Activated T-helper 1 cell treated with anti-CD3 and anti-CD28 coated beads, Interleukin-12 subunit alpha, Interleukin-12 subunit beta, Interleukin-2, Interleukin-4 antibody, amounts not matched to agents 30 ng/mL and 10 ng/mL and 1 ng/mL, durations not matched to agents 14 hours and 24 hours and 36 hours (primary cell): ENCODE measurements around the gene JMJD1C. TPM values are rescaled to one million over a fixed set of nuclear protein-coding genes. Genes with fewer than 3 reads are reported as not detected.

Experiments used
- DNase-seq: peaks from one replicate; pipeline ENCODE4 v3.0.0; 2021; ENCODE audit warnings: low spot score
- H3K27ac Mint-ChIP-seq: one replicate; pipeline ENCODE4 v1.8.0; 2021; ENCODE audit warnings: mild to moderate bottlenecking, mixed read lengths
- H3K27me3 Mint-ChIP-seq: one replicate; pipeline ENCODE4 v1.8.0; 2022; ENCODE audit warnings: mild to moderate bottlenecking, moderate library complexity, mixed read lengths; ENCODE audit not compliant: insufficient read depth
- H3K36me3 Mint-ChIP-seq: one replicate; pipeline ENCODE4 v1.8.0; 2021; ENCODE audit warnings: low read depth, mixed read lengths
- H3K4me1 Mint-ChIP-seq: one replicate; pipeline ENCODE4 v1.8.0; 2021; ENCODE audit warnings: low read depth, mixed read lengths
- H3K4me3 Mint-ChIP-seq: one replicate; pipeline ENCODE4 v1.8.0; 2021; ENCODE audit warnings: mild to moderate bottlenecking, moderate library complexity, mixed read lengths
- H3K9me3 Mint-ChIP-seq: one replicate; pipeline ENCODE4 v1.8.0; 2021; ENCODE audit warnings: mixed read lengths
- intact Hi-C: fragments of 100-400 bp; cut with micrococcal nuclease; formaldehyde crosslinking; loops from one replicate; pipeline ENCODE4 v1.15.1; 2024
- total RNA-seq: library from RNA; stranded (reverse); gene quantifications from 2 replicates; pipeline ENCODE4 v1.2.3, GENCODE V29; 2022

The JMJD1C gene
- total RNA-seq, 1 donor from 2014 or later: 48.0 TPM

- no peak overlapping the region for H3K4me3 Mint-ChIP-seq
- H3K36me3 Mint-ChIP-seq: peaks cover 24% of the 10 kb centered on the region
- intact Hi-C loops: no loop called here
- peaks cover 58% of the 10 kb centered on the region for H3K4me1 Mint-ChIP-seq
- no peaks in the 10 kb centered on the region for H3K27me3 Mint-ChIP-seq
- DNase-seq: no peak
- no peaks in the 10 kb centered on the region for H3K9me3 Mint-ChIP-seq
- no peak overlapping the region for H3K27ac Mint-ChIP-seq
Observed at GRCh38 chr10:63260103-63260859, 205.5 kb downstream of the JMJD1C start.

- no peak for DNase-seq
- no peak overlapping the region for H3K27ac Mint-ChIP-seq
- intact Hi-C loops: no loop called here
- H3K9me3 Mint-ChIP-seq: no peaks in the 10 kb centered on the region
- peaks cover 25% of the 10 kb centered on the region for H3K36me3 Mint-ChIP-seq
- no peaks in the 10 kb centered on the region for H3K27me3 Mint-ChIP-seq
- no peak overlapping the region for H3K4me3 Mint-ChIP-seq
- peaks cover 56% of the 10 kb centered on the region for H3K4me1 Mint-ChIP-seq
Observed at GRCh38 chr10:63258920-63259678, 206.7 kb downstream of the JMJD1C start.

- intact Hi-C loops: no loop called here
- Mint-ChIP-seq H3K27me3 (no peaks in the 10 kb centered on the region), H3K27ac (no peak overlapping the region), H3K4me1 (peaks cover 62% of the 10 kb centered on the region), H3K9me3 (no peaks in the 10 kb centered on the region), H3K4me3 (no peak overlapping the region), H3K36me3 (peaks cover 30% of the 10 kb centered on the region)
- DNase-seq: no peak
Observed at GRCh38 chr10:63257778-63258177, 208.0 kb downstream of the JMJD1C start.

GRCh38 chr10:63256009-63256773 is 209.6 kb downstream of the JMJD1C start:
- Mint-ChIP-seq H3K27me3 (no peaks in the 10 kb centered on the region), H3K36me3 (peaks cover 25% of the 10 kb centered on the region), H3K9me3 (no peaks in the 10 kb centered on the region), H3K4me3 (no peak overlapping the region), H3K4me1 (peaks cover 52% of the 10 kb centered on the region), H3K27ac (no peak overlapping the region)
- intact Hi-C loops: no loop called here
- no peak for DNase-seq

- H3K27me3 Mint-ChIP-seq: no peaks in the 10 kb centered on the region
- peaks cover 24% of the 10 kb centered on the region for H3K36me3 Mint-ChIP-seq
- no peak overlapping the region for H3K4me3 Mint-ChIP-seq
- H3K4me1 Mint-ChIP-seq: peaks cover 45% of the 10 kb centered on the region
- H3K9me3 Mint-ChIP-seq: no peaks in the 10 kb centered on the region
- intact Hi-C loops: no loop called here
- no peak for DNase-seq
- no peak overlapping the region for H3K27ac Mint-ChIP-seq
Observed at GRCh38 chr10:63255316-63255715, 210.5 kb downstream of the JMJD1C start.

- DNase-seq: no peak
- no peaks in the 10 kb centered on the region for H3K27me3 Mint-ChIP-seq
- H3K9me3 Mint-ChIP-seq: no peaks in the 10 kb centered on the region
- intact Hi-C loops: no loop called here
- peaks cover 33% of the 10 kb centered on the region for H3K4me1 Mint-ChIP-seq
- no peak overlapping the region for H3K4me3 Mint-ChIP-seq
- no peak overlapping the region for H3K27ac Mint-ChIP-seq
- peaks cover 25% of the 10 kb centered on the region for H3K36me3 Mint-ChIP-seq
Observed at GRCh38 chr10:63253040-63253439, 212.7 kb downstream of the JMJD1C start.

- Mint-ChIP-seq H3K27me3 (no peaks in the 10 kb centered on the region), H3K27ac (no peak overlapping the region), H3K9me3 (no peaks in the 10 kb centered on the region), H3K36me3 (peaks cover 25% of the 10 kb centered on the region), H3K4me3 (no peak overlapping the region), H3K4me1 (peaks cover 28% of the 10 kb centered on the region)
- no peak for DNase-seq
- intact Hi-C loops: no loop called here
Observed at GRCh38 chr10:63252095-63252762, 213.5 kb downstream of the JMJD1C start.

GRCh38 chr10:63250032-63250431 is 215.7 kb downstream of the JMJD1C start:
- H3K9me3 Mint-ChIP-seq: peaks cover 6% of the 10 kb centered on the region
- no peaks in the 10 kb centered on the region for H3K27me3 Mint-ChIP-seq
- H3K4me1 Mint-ChIP-seq: peaks cover 31% of the 10 kb centered on the region
- intact Hi-C loops: no loop called here
- no peak for DNase-seq
- peaks cover 31% of the 10 kb centered on the region for H3K36me3 Mint-ChIP-seq
- no peak overlapping the region for H3K27ac Mint-ChIP-seq
- no peak overlapping the region for H3K4me3 Mint-ChIP-seq

- peaks cover 30% of the 10 kb centered on the region for H3K36me3 Mint-ChIP-seq
- H3K4me3 Mint-ChIP-seq: no peak overlapping the region
- no peak for DNase-seq
- peaks cover 35% of the 10 kb centered on the region for H3K4me1 Mint-ChIP-seq
- intact Hi-C loops: no loop called here
- H3K27ac Mint-ChIP-seq: no peak overlapping the region
- H3K27me3 Mint-ChIP-seq: no peaks in the 10 kb centered on the region
- peaks cover 6% of the 10 kb centered on the region for H3K9me3 Mint-ChIP-seq
Observed at GRCh38 chr10:63247771-63248170, 218.0 kb downstream of the JMJD1C start.

GRCh38 chr10:63246356-63246755 is 219.4 kb downstream of the JMJD1C start:
- intact Hi-C loops: no loop called here
- Mint-ChIP-seq H3K36me3 (peaks cover 28% of the 10 kb centered on the region), H3K4me1 (peaks cover 42% of the 10 kb centered on the region), H3K27me3 (no peaks in the 10 kb centered on the region), H3K27ac (no peak overlapping the region), H3K4me3 (no peak overlapping the region), H3K9me3 (peaks cover 6% of the 10 kb centered on the region)
- no peak for DNase-seq

GRCh38 chr10:63241841-63242281 is 223.9 kb downstream of the JMJD1C start:
- intact Hi-C loops: no loop called here
- Mint-ChIP-seq H3K27ac (peak overlapping the region; percentile 88), H3K4me1 (peaks cover 73% of the 10 kb centered on the region), H3K4me3 (peak overlapping the region; percentile 73), H3K9me3 (peaks cover 6% of the 10 kb centered on the region), H3K27me3 (no peaks in the 10 kb centered on the region), H3K36me3 (peaks cover 25% of the 10 kb centered on the region)
- no peak for DNase-seq

GRCh38 chr10:63240807-63241206 is 225.0 kb downstream of the JMJD1C start:
- H3K27me3 Mint-ChIP-seq: no peaks in the 10 kb centered on the region
- peaks cover 20% of the 10 kb centered on the region for H3K36me3 Mint-ChIP-seq
- intact Hi-C loops: no loop called here
- H3K4me1 Mint-ChIP-seq: peaks cover 74% of the 10 kb centered on the region
- H3K27ac Mint-ChIP-seq: no peak overlapping the region
- H3K9me3 Mint-ChIP-seq: peaks cover 2% of the 10 kb centered on the region
- DNase-seq: no peak
- H3K4me3 Mint-ChIP-seq: no peak overlapping the region
